ENCODE results near the gene ARHGAP6. TPM values are rescaled to one million over a fixed set of nuclear protein-coding genes. Genes with fewer than 3 reads are reported as not detected.
A peak's percentile ranks its signal among the peaks of the same experiment; 100 is the strongest.

ARHGAP6 gene
- total and polyA plus RNA-seq, 9 of the 15 experiments (the other 6 are each of a cell fraction or from before 2014, with no cell fraction given), result 12.5 to 63.6 (median 41.8) TPM

DNA sequence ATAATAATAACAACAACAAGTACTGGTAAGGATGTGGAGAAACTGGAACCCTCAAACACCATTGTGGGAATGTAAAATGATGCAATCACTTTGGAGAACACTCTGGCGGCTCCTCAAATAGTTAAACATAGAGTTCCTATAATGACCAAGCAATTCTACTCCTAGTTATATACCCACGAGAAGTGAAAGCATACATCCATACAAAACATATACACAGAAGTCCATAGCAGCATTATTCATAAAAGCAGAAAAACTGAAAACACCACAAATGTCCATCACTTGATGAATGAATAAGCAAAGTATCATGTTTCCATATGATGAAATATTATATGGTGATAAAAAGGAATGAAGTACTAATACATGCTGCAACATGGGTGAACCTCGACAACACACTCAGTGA is 255.8 kb downstream of the ARHGAP6 start (continued):
- TF ChIP-seq, protein P1, sequence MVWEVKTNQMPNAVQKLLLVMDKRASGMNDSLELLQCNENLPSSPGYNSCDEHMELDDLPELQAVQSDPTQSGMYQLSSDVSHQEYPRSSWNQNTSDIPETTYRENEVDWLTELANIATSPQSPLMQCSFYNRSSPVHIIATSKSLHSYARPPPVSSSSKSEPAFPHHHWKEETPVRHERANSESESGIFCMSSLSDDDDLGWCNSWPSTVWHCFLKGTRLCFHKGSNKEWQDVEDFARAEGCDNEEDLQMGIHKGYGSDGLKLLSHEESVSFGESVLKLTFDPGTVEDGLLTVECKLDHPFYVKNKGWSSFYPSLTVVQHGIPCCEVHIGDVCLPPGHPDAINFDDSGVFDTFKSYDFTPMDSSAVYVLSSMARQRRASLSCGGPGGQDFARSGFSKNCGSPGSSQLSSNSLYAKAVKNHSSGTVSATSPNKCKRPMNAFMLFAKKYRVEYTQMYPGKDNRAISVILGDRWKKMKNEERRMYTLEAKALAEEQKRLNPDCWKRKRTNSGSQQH (CRISPR knock-in tag; IDR thresholded peaks at IDR 0.05), result no peak
- TF ChIP-seq MAFK (IDR thresholded peaks at IDR 0.05; ENCODE audit: low read length) (peak; percentile 61; the same call in 1 of the 2 replicates), ATF7 (IDR thresholded peaks at IDR 0.05) (peak; percentile 79), CBFA2T3 (IDR thresholded peaks at IDR 0.05) (no peak), ARNT (IDR thresholded peaks at IDR 0.05) (0 out of 4 replicates have a peak, but pooled peaks of 1 of the 2 experiments have one; percentile 11), NCOA1 (IDR thresholded peaks at IDR 0.05; ENCODE audit: low read depth) (no peak)
- TF ChIP-seq, protein P2, sequence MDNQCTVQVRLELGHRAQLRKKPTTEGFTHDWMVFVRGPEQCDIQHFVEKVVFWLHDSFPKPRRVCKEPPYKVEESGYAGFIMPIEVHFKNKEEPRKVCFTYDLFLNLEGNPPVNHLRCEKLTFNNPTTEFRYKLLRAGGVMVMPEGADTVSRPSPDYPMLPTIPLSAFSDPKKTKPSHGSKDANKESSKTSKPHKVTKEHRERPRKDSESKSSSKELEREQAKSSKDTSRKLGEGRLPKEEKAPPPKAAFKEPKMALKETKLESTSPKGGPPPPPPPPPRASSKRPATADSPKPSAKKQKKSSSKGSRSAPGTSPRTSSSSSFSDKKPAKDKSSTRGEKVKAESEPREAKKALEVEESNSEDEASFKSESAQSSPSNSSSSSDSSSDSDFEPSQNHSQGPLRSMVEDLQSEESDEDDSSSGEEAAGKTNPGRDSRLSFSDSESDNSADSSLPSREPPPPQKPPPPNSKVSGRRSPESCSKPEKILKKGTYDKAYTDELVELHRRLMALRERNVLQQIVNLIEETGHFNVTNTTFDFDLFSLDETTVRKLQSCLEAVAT (IDR thresholded peaks at IDR 0.05), result peak in 1 of 2 experiments; percentile 64; a peak in 2 of 4 replicates
- TF ChIP-seq, protein P3, sequence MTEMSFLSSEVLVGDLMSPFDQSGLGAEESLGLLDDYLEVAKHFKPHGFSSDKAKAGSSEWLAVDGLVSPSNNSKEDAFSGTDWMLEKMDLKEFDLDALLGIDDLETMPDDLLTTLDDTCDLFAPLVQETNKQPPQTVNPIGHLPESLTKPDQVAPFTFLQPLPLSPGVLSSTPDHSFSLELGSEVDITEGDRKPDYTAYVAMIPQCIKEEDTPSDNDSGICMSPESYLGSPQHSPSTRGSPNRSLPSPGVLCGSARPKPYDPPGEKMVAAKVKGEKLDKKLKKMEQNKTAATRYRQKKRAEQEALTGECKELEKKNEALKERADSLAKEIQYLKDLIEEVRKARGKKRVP (CRISPR knock-in tag; IDR thresholded peaks at IDR 0.05), result peak; percentile 84
- TF ChIP-seq, protein P4, sequence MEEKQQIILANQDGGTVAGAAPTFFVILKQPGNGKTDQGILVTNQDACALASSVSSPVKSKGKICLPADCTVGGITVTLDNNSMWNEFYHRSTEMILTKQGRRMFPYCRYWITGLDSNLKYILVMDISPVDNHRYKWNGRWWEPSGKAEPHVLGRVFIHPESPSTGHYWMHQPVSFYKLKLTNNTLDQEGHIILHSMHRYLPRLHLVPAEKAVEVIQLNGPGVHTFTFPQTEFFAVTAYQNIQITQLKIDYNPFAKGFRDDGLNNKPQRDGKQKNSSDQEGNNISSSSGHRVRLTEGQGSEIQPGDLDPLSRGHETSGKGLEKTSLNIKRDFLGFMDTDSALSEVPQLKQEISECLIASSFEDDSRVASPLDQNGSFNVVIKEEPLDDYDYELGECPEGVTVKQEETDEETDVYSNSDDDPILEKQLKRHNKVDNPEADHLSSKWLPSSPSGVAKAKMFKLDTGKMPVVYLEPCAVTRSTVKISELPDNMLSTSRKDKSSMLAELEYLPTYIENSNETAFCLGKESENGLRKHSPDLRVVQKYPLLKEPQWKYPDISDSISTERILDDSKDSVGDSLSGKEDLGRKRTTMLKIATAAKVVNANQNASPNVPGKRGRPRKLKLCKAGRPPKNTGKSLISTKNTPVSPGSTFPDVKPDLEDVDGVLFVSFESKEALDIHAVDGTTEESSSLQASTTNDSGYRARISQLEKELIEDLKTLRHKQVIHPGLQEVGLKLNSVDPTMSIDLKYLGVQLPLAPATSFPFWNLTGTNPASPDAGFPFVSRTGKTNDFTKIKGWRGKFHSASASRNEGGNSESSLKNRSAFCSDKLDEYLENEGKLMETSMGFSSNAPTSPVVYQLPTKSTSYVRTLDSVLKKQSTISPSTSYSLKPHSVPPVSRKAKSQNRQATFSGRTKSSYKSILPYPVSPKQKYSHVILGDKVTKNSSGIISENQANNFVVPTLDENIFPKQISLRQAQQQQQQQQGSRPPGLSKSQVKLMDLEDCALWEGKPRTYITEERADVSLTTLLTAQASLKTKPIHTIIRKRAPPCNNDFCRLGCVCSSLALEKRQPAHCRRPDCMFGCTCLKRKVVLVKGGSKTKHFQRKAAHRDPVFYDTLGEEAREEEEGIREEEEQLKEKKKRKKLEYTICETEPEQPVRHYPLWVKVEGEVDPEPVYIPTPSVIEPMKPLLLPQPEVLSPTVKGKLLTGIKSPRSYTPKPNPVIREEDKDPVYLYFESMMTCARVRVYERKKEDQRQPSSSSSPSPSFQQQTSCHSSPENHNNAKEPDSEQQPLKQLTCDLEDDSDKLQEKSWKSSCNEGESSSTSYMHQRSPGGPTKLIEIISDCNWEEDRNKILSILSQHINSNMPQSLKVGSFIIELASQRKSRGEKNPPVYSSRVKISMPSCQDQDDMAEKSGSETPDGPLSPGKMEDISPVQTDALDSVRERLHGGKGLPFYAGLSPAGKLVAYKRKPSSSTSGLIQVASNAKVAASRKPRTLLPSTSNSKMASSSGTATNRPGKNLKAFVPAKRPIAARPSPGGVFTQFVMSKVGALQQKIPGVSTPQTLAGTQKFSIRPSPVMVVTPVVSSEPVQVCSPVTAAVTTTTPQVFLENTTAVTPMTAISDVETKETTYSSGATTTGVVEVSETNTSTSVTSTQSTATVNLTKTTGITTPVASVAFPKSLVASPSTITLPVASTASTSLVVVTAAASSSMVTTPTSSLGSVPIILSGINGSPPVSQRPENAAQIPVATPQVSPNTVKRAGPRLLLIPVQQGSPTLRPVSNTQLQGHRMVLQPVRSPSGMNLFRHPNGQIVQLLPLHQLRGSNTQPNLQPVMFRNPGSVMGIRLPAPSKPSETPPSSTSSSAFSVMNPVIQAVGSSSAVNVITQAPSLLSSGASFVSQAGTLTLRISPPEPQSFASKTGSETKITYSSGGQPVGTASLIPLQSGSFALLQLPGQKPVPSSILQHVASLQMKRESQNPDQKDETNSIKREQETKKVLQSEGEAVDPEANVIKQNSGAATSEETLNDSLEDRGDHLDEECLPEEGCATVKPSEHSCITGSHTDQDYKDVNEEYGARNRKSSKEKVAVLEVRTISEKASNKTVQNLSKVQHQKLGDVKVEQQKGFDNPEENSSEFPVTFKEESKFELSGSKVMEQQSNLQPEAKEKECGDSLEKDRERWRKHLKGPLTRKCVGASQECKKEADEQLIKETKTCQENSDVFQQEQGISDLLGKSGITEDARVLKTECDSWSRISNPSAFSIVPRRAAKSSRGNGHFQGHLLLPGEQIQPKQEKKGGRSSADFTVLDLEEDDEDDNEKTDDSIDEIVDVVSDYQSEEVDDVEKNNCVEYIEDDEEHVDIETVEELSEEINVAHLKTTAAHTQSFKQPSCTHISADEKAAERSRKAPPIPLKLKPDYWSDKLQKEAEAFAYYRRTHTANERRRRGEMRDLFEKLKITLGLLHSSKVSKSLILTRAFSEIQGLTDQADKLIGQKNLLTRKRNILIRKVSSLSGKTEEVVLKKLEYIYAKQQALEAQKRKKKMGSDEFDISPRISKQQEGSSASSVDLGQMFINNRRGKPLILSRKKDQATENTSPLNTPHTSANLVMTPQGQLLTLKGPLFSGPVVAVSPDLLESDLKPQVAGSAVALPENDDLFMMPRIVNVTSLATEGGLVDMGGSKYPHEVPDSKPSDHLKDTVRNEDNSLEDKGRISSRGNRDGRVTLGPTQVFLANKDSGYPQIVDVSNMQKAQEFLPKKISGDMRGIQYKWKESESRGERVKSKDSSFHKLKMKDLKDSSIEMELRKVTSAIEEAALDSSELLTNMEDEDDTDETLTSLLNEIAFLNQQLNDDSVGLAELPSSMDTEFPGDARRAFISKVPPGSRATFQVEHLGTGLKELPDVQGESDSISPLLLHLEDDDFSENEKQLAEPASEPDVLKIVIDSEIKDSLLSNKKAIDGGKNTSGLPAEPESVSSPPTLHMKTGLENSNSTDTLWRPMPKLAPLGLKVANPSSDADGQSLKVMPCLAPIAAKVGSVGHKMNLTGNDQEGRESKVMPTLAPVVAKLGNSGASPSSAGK (IDR thresholded peaks at IDR 0.05), result 0 out of 2 replicates have a peak, but pooled peaks have one; percentile 18
- TF ChIP-seq, protein P5, sequence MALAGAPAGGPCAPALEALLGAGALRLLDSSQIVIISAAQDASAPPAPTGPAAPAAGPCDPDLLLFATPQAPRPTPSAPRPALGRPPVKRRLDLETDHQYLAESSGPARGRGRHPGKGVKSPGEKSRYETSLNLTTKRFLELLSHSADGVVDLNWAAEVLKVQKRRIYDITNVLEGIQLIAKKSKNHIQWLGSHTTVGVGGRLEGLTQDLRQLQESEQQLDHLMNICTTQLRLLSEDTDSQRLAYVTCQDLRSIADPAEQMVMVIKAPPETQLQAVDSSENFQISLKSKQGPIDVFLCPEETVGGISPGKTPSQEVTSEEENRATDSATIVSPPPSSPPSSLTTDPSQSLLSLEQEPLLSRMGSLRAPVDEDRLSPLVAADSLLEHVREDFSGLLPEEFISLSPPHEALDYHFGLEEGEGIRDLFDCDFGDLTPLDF (CRISPR knock-in tag; IDR thresholded peaks at IDR 0.05), result no peak
